Mononuclear cell (primary cell): ENCODE results near the gene HOXA13. TPM values are rescaled to one million over a fixed set of nuclear protein-coding genes. Genes with fewer than 3 reads are reported as not detected.
A peak's percentile ranks its signal among the peaks of the same experiment; 100 is the strongest.

ENCODE experiments used
- H3K27me3 ChIP-seq: 2 replicates; pipeline ENCODE4 v1.6.0; 2011; ENCODE audit warnings: low read length, control low read depth; ENCODE audit not compliant: insufficient read depth
- H3K4me1 ChIP-seq: 2 replicates; pipeline ENCODE4 v1.5.1; 2011; ENCODE audit warnings: mild to moderate bottlenecking, low read length, control low read depth; ENCODE audit not compliant: insufficient read depth
- H3K4me3 ChIP-seq: 2 replicates; pipeline ENCODE4 v1.5.1; 2011; ENCODE audit warnings: mild to moderate bottlenecking, low read length, moderate library complexity
- H3K9me3 ChIP-seq: 2 replicates; pipeline ENCODE4 v1.5.1; 2011; ENCODE audit warnings: low read depth, mild to moderate bottlenecking, control low read depth, low read length
- total RNA-seq: library from RNA; depleted of rRNA; stranded (reverse); fragments of >200 nt; gene quantifications from one replicate; pipeline ENCODE4 v1.2.3, GENCODE V29; 2012

The HOXA13 gene
- total RNA-seq, 1 donor, result under 0.01 TPM

GRCh38 chr7:27151341-27151930, 48.5 kb downstream of the HOXA13 start:
- Histone ChIP-seq H3K4me1 (peaks cover 63% of the 10 kb centered on the region), H3K9me3 (no peaks in the 10 kb centered on the region), H3K27me3 (peaks cover 99% of the 10 kb centered on the region), H3K4me3 (peak overlapping the region; percentile 5)

- peaks cover 99% of the 10 kb centered on the region for H3K27me3 ChIP-seq
- peaks cover 56% of the 10 kb centered on the region for H3K4me1 ChIP-seq
- no peaks in the 10 kb centered on the region for H3K9me3 ChIP-seq
These were observed 49.1 kb downstream of the HOXA13 start for GRCh38 chr7:27150568-27151340.

GRCh38 chr7:27149842-27150567, 49.9 kb downstream of the HOXA13 start:
- peaks cover 49% of the 10 kb centered on the region for H3K4me1 ChIP-seq
- peaks cover 97% of the 10 kb centered on the region for H3K27me3 ChIP-seq
- H3K4me3 ChIP-seq, result no peak overlapping the region
- no peaks in the 10 kb centered on the region for H3K9me3 ChIP-seq

More at GRCh38 chr7:27150568-27151340, 49.1 kb downstream of the HOXA13 start:
- peak overlapping the region; percentile 5 for H3K4me3 ChIP-seq

GRCh38 chr7:27148756-27149641, 50.9 kb downstream of the HOXA13 start:
- H3K4me3 ChIP-seq, result no peak overlapping the region
- H3K4me1 ChIP-seq, result peaks cover 43% of the 10 kb centered on the region
- peaks cover 91% of the 10 kb centered on the region for H3K27me3 ChIP-seq
- H3K9me3 ChIP-seq, result no peaks in the 10 kb centered on the region

- H3K4me1 ChIP-seq, result peaks cover 43% of the 10 kb centered on the region
- peaks cover 85% of the 10 kb centered on the region for H3K27me3 ChIP-seq
- H3K4me3 ChIP-seq, result no peak overlapping the region
- no peaks in the 10 kb centered on the region for H3K9me3 ChIP-seq
These were observed 51.7 kb downstream of the HOXA13 start for GRCh38 chr7:27148031-27148755.

GRCh38 chr7:27147199-27148030, 52.5 kb downstream of the HOXA13 start, which contains the start of gene HOXA6:
Gene HOXA6 (minus strand): TSS chr7:27147774. CDS start chr7:27147749, 25 bp downstream.
- H3K9me3 ChIP-seq, result no peaks in the 10 kb centered on the region
- no peak within 1 kb of the TSS for H3K4me3 ChIP-seq
- peaks cover 77% of the 10 kb centered on the region for H3K27me3 ChIP-seq
- peaks cover 38% of the 10 kb centered on the region for H3K4me1 ChIP-seq

- H3K9me3 ChIP-seq, result no peaks in the 10 kb centered on the region
- H3K4me3 ChIP-seq, result no peak overlapping the region
These were observed 53.2 kb downstream of the HOXA13 start for GRCh38 chr7:27146491-27147198.

GRCh38 chr7:27145914-27146412, 53.9 kb downstream of the HOXA13 start:
- no peaks in the 10 kb centered on the region for H3K9me3 ChIP-seq
- H3K4me1 ChIP-seq, result peaks cover 23% of the 10 kb centered on the region
- no peak overlapping the region for H3K4me3 ChIP-seq
- H3K27me3 ChIP-seq, result peaks cover 65% of the 10 kb centered on the region

More at GRCh38 chr7:27146491-27147198, 53.2 kb downstream of the HOXA13 start:
- Histone ChIP-seq H3K4me1 (peaks cover 30% of the 10 kb centered on the region), H3K27me3 (peaks cover 72% of the 10 kb centered on the region)

- H3K4me1 ChIP-seq, result peaks cover 17% of the 10 kb centered on the region
- H3K4me3 ChIP-seq, result no peak overlapping the region
- no peaks in the 10 kb centered on the region for H3K9me3 ChIP-seq
- H3K27me3 ChIP-seq, result peaks cover 59% of the 10 kb centered on the region
These were observed 54.6 kb downstream of the HOXA13 start for GRCh38 chr7:27145165-27145913.

GRCh38 chr7:27144781-27145164, 55.1 kb downstream of the HOXA13 start:
- peaks cover 15% of the 10 kb centered on the region for H3K4me1 ChIP-seq
- no peaks in the 10 kb centered on the region for H3K9me3 ChIP-seq
- H3K27me3 ChIP-seq, result peaks cover 53% of the 10 kb centered on the region
- no peak overlapping the region for H3K4me3 ChIP-seq
